C4-2B (cell line): ENCODE data around the gene PAK6.

ENCODE experiments used
- ZFX ChIP-seq: fragments of 450-650 bp; IDR thresholded peaks from 2 replicates; pipeline ENCODE4 v1.6.1; 2017
- TF ChIP-seq, protein P1 (sequence below): fragments of 450-650 bp; conservative IDR thresholded peaks from 2 replicates; pipeline ENCODE4 v1.5.1; 2017; ENCODE audit warnings: mild to moderate bottlenecking

DNA sequence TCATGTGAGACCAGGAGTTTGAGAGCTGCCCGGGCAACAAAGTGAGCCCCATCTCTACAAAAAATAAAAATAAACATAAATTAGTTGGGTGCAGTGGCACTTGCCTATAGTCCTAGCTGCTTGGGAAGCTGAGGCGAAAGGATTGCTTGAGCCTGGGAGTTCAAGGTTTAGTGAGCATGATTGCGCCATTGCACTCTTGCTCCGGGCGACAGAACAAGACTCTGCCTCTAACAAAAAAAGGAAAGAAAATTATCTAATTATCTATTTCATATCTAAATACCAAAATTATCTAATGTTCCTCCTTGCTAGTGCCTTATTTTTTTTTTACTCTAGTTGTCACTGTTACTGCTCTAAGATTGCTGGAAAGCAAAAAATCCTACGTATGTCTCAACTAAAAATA, 16.7 kb upstream of the PAK6 start:
- TF ChIP-seq, protein P1, sequence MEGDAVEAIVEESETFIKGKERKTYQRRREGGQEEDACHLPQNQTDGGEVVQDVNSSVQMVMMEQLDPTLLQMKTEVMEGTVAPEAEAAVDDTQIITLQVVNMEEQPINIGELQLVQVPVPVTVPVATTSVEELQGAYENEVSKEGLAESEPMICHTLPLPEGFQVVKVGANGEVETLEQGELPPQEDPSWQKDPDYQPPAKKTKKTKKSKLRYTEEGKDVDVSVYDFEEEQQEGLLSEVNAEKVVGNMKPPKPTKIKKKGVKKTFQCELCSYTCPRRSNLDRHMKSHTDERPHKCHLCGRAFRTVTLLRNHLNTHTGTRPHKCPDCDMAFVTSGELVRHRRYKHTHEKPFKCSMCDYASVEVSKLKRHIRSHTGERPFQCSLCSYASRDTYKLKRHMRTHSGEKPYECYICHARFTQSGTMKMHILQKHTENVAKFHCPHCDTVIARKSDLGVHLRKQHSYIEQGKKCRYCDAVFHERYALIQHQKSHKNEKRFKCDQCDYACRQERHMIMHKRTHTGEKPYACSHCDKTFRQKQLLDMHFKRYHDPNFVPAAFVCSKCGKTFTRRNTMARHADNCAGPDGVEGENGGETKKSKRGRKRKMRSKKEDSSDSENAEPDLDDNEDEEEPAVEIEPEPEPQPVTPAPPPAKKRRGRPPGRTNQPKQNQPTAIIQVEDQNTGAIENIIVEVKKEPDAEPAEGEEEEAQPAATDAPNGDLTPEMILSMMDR, result no peak
- no peak for TF ChIP-seq ZFX
